HG02981 (cell line): ENCODE results near the gene GUCD1.

Experiments used
- ATAC-seq: cut with Tn5 transposase; IDR thresholded peaks from one replicate; pipeline ENCODE4 v1.9.1; 2021; ENCODE audit warnings: mild to moderate bottlenecking, moderate library complexity; ENCODE audit not compliant: unreplicated experiment

GUCD1 gene

GRCh38 chr22:24590596-24591173 is 35.7 kb upstream of the GUCD1 start:
- ATAC-seq: no peak

GRCh38 chr22:24589518-24590030 is 34.6 kb upstream of the GUCD1 start:
- no peak for ATAC-seq

- ATAC-seq: no peak
Observed at GRCh38 chr22:24588757-24589481, 34.0 kb upstream of the GUCD1 start.

GRCh38 chr22:24588381-24588756 is 33.4 kb upstream of the GUCD1 start:
- ATAC-seq: no peak

- ATAC-seq: no peak
Observed at GRCh38 chr22:24587948-24588347, 33.0 kb upstream of the GUCD1 start.

- no peak for ATAC-seq
Observed at GRCh38 chr22:24587251-24587650, 32.3 kb upstream of the GUCD1 start.

GRCh38 chr22:24585927-24586546 is 31.1 kb upstream of the GUCD1 start:
- ATAC-seq: no peak

GRCh38 chr22:24585461-24585860 is 30.5 kb upstream of the GUCD1 start:
- no peak for ATAC-seq

- ATAC-seq: no peak
Observed at GRCh38 chr22:24584871-24585411, 30.0 kb upstream of the GUCD1 start.

GRCh38 chr22:24584166-24584790 is 29.3 kb upstream of the GUCD1 start:
- no peak for ATAC-seq

- ATAC-seq: no peak
Observed at GRCh38 chr22:24583221-24584165, 28.6 kb upstream of the GUCD1 start.

- no peak for ATAC-seq
Observed at GRCh38 chr22:24582056-24582814, 27.3 kb upstream of the GUCD1 start.

GRCh38 chr22:24580276-24580675 is 25.3 kb upstream of the GUCD1 start:
- ATAC-seq: no peak

GRCh38 chr22:24579258-24579601 is 24.3 kb upstream of the GUCD1 start:
- no peak for ATAC-seq

GRCh38 chr22:24578355-24579257 is 23.7 kb upstream of the GUCD1 start:
- ATAC-seq: no peak

GRCh38 chr22:24576778-24577177 is 21.8 kb upstream of the GUCD1 start:
- ATAC-seq: no peak

- ATAC-seq: no peak
Observed at GRCh38 chr22:24571266-24571665, 16.3 kb upstream of the GUCD1 start.

- ATAC-seq: no peak
Observed at GRCh38 chr22:24567668-24568067, 12.7 kb upstream of the GUCD1 start.
